ENCODE results near the gene SETBP1.

DNA sequence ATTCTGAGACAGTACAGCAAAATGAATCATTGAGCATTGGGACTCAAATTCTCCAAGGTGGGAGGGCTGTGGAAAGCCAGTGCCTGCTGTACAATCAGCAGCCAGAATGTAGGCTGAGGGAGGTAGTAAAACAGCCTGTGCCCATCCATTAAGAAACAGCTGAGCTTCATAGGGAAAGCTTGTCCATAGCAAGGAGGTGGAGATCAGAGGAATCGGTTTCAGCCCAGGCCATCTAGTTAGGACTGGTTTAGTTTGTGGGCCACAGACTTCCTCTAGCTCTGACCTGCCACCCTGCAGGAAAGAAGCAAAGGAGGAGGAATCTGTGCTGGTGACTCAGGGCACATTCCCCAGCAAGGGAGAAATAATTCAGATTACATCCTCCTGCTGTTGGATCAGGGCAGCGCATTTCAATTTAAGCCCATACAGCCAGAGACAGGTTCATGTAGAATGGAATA is 333.4 kb downstream of the SETBP1 start:
- no peak for TF ChIP-seq YY1 (IDR thresholded peaks at IDR 0.05; ENCODE audit: insufficient read depth, insufficient read length)
- TF ChIP-seq ZNF274 (IDR thresholded peaks at IDR 0.05; ENCODE audit: low read depth, low read length), result no peak
- no peak for TF ChIP-seq SUZ12 (IDR thresholded peaks at IDR 0.05; ENCODE audit: extremely low read depth, insufficient read depth, insufficient read length)
